Activated CD4-positive, alpha-beta T cell treated with anti-CD3 and anti-CD28 coated beads for 4 hours (primary cell): ENCODE data around the gene ERBB4.

ENCODE experiments used
- DNase-seq, 2 donors: peaks; one replicate each; pipeline ENCODE4 v3.0.0-alpha.2; 2020

ERBB4 gene

GRCh38 chr2:211976076-211976475 lies 562.5 kb downstream of the ERBB4 start:
- DNase-seq = no peak

- no peak for DNase-seq
Observed at GRCh38 chr2:211967234-211967633, 571.4 kb downstream of the ERBB4 start.

GRCh38 chr2:211963969-211964368 lies 574.6 kb downstream of the ERBB4 start:
- no peak for DNase-seq

- no peak for DNase-seq
Observed at GRCh38 chr2:211957799-211958198, 580.8 kb downstream of the ERBB4 start.

- no peak for DNase-seq
Observed at GRCh38 chr2:211955648-211956047, 583.0 kb downstream of the ERBB4 start.

- no peak for DNase-seq
Observed at GRCh38 chr2:211948932-211949331, 589.7 kb downstream of the ERBB4 start.

GRCh38 chr2:211946960-211947359 lies 591.6 kb downstream of the ERBB4 start:
- no peak for DNase-seq

GRCh38 chr2:211944572-211944971 lies 594.0 kb downstream of the ERBB4 start:
- DNase-seq = no peak

GRCh38 chr2:211942153-211942552 lies 596.4 kb downstream of the ERBB4 start:
- DNase-seq = no peak

- no peak for DNase-seq
Observed at GRCh38 chr2:211941216-211941747, 597.3 kb downstream of the ERBB4 start.

- DNase-seq = no peak
Observed at GRCh38 chr2:211939177-211939576, 599.4 kb downstream of the ERBB4 start.

GRCh38 chr2:211934811-211935210 lies 603.8 kb downstream of the ERBB4 start:
- DNase-seq = no peak

GRCh38 chr2:211931314-211931713 lies 607.3 kb downstream of the ERBB4 start:
- DNase-seq = no peak

- no peak for DNase-seq
Observed at GRCh38 chr2:211930331-211930730, 608.3 kb downstream of the ERBB4 start.

GRCh38 chr2:211928201-211928600 lies 610.4 kb downstream of the ERBB4 start:
- DNase-seq = no peak

- no peak for DNase-seq
Observed at GRCh38 chr2:211923019-211923418, 615.6 kb downstream of the ERBB4 start.

GRCh38 chr2:211903961-211904360 lies 634.6 kb downstream of the ERBB4 start:
- DNase-seq = no peak

GRCh38 chr2:211901226-211901846 lies 637.3 kb downstream of the ERBB4 start:
- no peak for DNase-seq

GRCh38 chr2:211900518-211900917 lies 638.1 kb downstream of the ERBB4 start:
- DNase-seq = no peak

- no peak for DNase-seq
Observed at GRCh38 chr2:211900000-211900399, 638.6 kb downstream of the ERBB4 start.

GRCh38 chr2:211898702-211899101 lies 639.9 kb downstream of the ERBB4 start:
- no peak for DNase-seq

- no peak for DNase-seq
Observed at GRCh38 chr2:211881449-211881848, 657.2 kb downstream of the ERBB4 start.

GRCh38 chr2:211879323-211879722 lies 659.3 kb downstream of the ERBB4 start:
- no peak for DNase-seq

- no peak for DNase-seq
Observed at GRCh38 chr2:211877061-211877460, 661.5 kb downstream of the ERBB4 start.

- no peak for DNase-seq
Observed at GRCh38 chr2:211875488-211875887, 663.1 kb downstream of the ERBB4 start.
